HEK293T (cell line): ENCODE results near the gene PRDM11.

Experiments
- CTCF ChIA-PET: fragments of 350-600 bp; formaldehyde crosslinking; extraction: SDS; loops from one replicate; lab custom pipeline; 2021; ENCODE audit warnings: antibody characterized with exemption, inconsistent platforms; lab: Yijun Ruan, JAX
- POLR2A ChIA-PET: fragments of 350-600 bp; formaldehyde crosslinking; extraction: SDS; loops from one replicate; lab custom pipeline; 2020; ENCODE audit warnings: antibody characterized with exemption, inconsistent platforms; lab: Yijun Ruan, JAX
- DNase-seq: peaks from one replicate; pipeline ENCODE4 v3.0.0; 2012; ENCODE audit warnings: mixed read lengths; ENCODE audit errors: extremely low spot score
- ARNT ChIP-seq: fragments of 450-650 bp; IDR thresholded peaks from 2 replicates; pipeline ENCODE4 v1.6.1; 2017; ENCODE audit warnings: mild to moderate bottlenecking
- BHLHE40 ChIP-seq: fragments of 450-650 bp; IDR thresholded peaks from 2 replicates; pipeline ENCODE4 v1.6.1; 2016; ENCODE audit warnings: mild to moderate bottlenecking, moderate library complexity, borderline replicate concordance
- CTBP1 ChIP-seq: fragments of 450-650 bp; IDR thresholded peaks from 2 replicates; pipeline ENCODE4 v1.6.1; 2016; ENCODE audit warnings: borderline replicate concordance
- ELF4 ChIP-seq: fragments of 450-650 bp; IDR thresholded peaks from 2 replicates; pipeline ENCODE4 v1.6.1; 2017; ENCODE audit warnings: antibody characterized with exemption
- FOXA1 ChIP-seq: fragments of 450-650 bp; IDR thresholded peaks from 2 replicates; pipeline ENCODE4 v1.6.1; 2016; ENCODE audit warnings: mild to moderate bottlenecking
- FOXK2 ChIP-seq: fragments of 450-650 bp; IDR thresholded peaks from 2 replicates; pipeline ENCODE4 v1.6.1; 2016; ENCODE audit warnings: mild to moderate bottlenecking
- FOXM1 ChIP-seq: fragments of 450-650 bp; IDR thresholded peaks from 2 replicates; pipeline ENCODE4 v1.6.1; 2017; ENCODE audit warnings: mild to moderate bottlenecking, borderline replicate concordance
- HDGF ChIP-seq: fragments of 450-650 bp; IDR thresholded peaks from 2 replicates; pipeline ENCODE4 v1.6.1; 2017; ENCODE audit warnings: antibody characterized with exemption, borderline replicate concordance
- L3MBTL2 ChIP-seq: fragments of 450-650 bp; conservative IDR thresholded peaks from 2 replicates; pipeline ENCODE4 v1.6.1; 2016; ENCODE audit warnings: mild to moderate bottlenecking
- LEF1 ChIP-seq: fragments of 450-650 bp; IDR thresholded peaks from 2 replicates; pipeline ENCODE4 v1.6.1; 2017; ENCODE audit warnings: mild to moderate bottlenecking, borderline replicate concordance
- NFRKB ChIP-seq: fragments of 450-650 bp; IDR thresholded peaks from 2 replicates; pipeline ENCODE4 v1.6.1; 2016; ENCODE audit warnings: mild to moderate bottlenecking, moderate library complexity
- SP1 ChIP-seq: fragments of 450-650 bp; IDR thresholded peaks from 2 replicates; pipeline ENCODE4 v1.6.1; 2017
- SUZ12 ChIP-seq: fragments of 450-650 bp; IDR thresholded peaks from 2 replicates; pipeline ENCODE4 v1.6.1; 2016; ENCODE audit warnings: mild to moderate bottlenecking
- TARDBP ChIP-seq: fragments of 450-650 bp; IDR thresholded peaks from 2 replicates; pipeline ENCODE4 v1.6.1; 2016
- ZNF384 ChIP-seq: fragments of 450-650 bp; IDR thresholded peaks from 2 replicates; pipeline ENCODE4 v1.6.1; 2016
- TF ChIP-seq, protein P1 (sequence below): fragments of 450-650 bp; IDR thresholded peaks from 2 replicates; pipeline ENCODE4 v1.6.1; 2016

Gene PRDM11

DNA sequence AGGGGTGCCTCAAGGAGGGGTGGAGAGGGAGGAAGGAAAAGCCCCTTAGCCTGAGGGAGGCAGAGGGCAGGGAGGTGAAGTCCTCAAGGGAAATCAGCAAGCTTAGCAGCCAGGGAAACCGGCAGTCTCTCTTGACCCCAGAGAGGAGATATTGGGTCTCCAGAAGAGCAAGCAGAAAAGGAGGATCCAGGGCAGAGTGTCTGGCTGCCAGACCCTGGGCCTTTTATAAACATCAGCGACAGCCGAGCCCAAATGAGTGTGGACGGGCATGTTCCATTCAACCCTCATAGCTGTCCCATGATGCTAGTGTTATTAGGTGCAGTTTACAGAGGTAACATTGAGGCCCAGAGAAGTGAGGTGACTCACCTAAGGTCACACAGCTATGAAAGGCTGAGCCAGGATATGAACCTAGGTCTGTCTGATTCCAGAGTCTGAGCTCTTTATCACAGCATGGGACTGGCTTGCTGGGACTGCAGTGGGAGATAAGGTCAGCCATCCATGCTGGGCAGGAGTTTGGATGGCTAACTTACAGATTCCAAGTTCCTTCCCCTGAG lies 9.3 kb downstream of the PRDM11 start:
- no peak for DNase-seq
- TF ChIP-seq BHLHE40: no peak
- POLR2A ChIA-PET: interaction anchor here (1.7 kb wide), 1 partner anchor 25 kb away, joined by 5 read pairs; no protein-coding TSS in a partner anchor
- CTCF ChIA-PET: interaction anchor here (0.6 kb wide), 1 partner anchor 43 kb away, joined by 3 read pairs; no protein-coding TSS in a partner anchor

GRCh38 chr11:45156201-45156600 lies 9.8 kb downstream of the PRDM11 start:
- POLR2A ChIA-PET: interaction anchor here (1.7 kb wide), 1 partner anchor 24 kb away, joined by 5 read pairs; no protein-coding TSS in a partner anchor
- TF ChIP-seq SP1: no peak
- TF ChIP-seq ZNF384: no peak
- no peak for TF ChIP-seq FOXK2
- TF ChIP-seq NFRKB: no peak
- TF ChIP-seq CTBP1: no peak
- TF ChIP-seq HDGF: no peak
- TF ChIP-seq, protein P1, sequence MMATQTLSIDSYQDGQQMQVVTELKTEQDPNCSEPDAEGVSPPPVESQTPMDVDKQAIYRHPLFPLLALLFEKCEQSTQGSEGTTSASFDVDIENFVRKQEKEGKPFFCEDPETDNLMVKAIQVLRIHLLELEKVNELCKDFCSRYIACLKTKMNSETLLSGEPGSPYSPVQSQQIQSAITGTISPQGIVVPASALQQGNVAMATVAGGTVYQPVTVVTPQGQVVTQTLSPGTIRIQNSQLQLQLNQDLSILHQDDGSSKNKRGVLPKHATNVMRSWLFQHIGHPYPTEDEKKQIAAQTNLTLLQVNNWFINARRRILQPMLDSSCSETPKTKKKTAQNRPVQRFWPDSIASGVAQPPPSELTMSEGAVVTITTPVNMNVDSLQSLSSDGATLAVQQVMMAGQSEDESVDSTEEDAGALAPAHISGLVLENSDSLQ: no peak
- TF ChIP-seq BHLHE40: no peak
- no peak for TF ChIP-seq ARNT
- TF ChIP-seq SUZ12: no peak
- TF ChIP-seq ELF4: no peak
- TF ChIP-seq FOXM1: no peak
- TF ChIP-seq LEF1: no peak
- no peak for TF ChIP-seq L3MBTL2
- no peak for TF ChIP-seq FOXA1
- no peak for TF ChIP-seq TARDBP
- CTCF ChIA-PET: no interaction called here
- no peak for DNase-seq

- CTCF ChIA-PET: no interaction called here
- POLR2A ChIA-PET: no interaction called here
- no peak for DNase-seq
- no peak for TF ChIP-seq HDGF
- TF ChIP-seq NFRKB: no peak
- no peak for TF ChIP-seq FOXA1
- TF ChIP-seq TARDBP: no peak
- TF ChIP-seq BHLHE40: no peak
- no peak for TF ChIP-seq LEF1
- no peak for TF ChIP-seq SP1
- no peak for TF ChIP-seq FOXK2
- TF ChIP-seq, protein P1: no peak
Measured at GRCh38 chr11:45156741-45157140, 10.3 kb downstream of the PRDM11 start.

DNA sequence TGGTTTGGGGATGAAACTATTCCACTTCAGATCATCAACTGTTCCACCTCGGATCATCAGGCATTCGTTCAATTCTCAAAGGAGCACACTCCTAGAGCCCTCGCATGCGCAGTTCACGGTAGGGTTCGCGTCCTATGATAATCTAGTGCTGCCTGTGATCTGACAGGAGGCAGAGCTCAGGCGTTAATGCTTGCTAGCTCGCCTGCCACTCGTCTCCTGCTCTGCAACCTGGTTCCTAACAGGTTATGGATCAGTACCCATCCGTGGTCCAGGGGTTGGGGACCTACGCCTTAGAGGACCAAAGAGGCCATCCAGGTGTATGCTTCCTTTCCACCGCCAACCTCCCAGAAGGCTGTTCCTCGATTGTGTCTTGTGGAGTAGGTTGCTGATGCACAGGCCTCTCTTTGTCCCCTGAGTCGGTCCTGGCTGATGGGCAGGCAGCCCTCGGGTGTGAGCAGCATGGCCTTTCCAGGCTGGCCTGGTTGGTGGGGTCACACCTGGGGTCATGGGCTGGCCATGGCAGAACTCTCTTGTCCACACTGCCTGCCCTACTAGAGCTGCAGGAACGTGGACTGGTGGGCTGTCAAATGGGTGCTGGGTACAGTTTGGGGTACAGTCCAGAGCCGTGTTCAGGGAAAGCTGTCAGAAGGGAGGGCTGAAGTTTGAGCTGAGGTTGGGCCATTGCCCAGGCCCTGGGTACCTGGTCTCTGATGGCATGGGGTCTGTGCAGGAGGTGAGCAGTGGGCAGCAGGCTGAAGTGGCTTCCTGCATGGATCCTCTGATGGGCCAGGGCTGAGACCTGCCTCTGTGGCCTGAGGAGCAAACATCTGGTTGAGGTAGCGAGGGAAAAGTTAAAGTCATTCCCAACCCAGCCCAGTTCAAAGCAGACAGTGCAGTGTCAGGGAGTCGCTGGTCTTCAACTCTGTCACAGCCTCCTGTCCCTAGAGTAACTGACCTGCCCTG lies 11.1 kb downstream of the PRDM11 start:
- POLR2A ChIA-PET: interaction anchor here (1.4 kb wide), 1 partner anchor 10 kb away, joined by 6 read pairs; no protein-coding TSS in a partner anchor
- CTCF ChIA-PET: interaction anchor here (0.5 kb wide), 1 partner anchor 64 kb away, joined by 3 read pairs; no protein-coding TSS in a partner anchor
- no peak for DNase-seq
- TF ChIP-seq SP1: no peak
- TF ChIP-seq FOXM1: no peak
- no peak for TF ChIP-seq ZNF384
- no peak for TF ChIP-seq BHLHE40
- no peak for TF ChIP-seq SUZ12
- TF ChIP-seq NFRKB: no peak
- no peak for TF ChIP-seq FOXA1

GRCh38 chr11:45158210-45158731 lies 11.8 kb downstream of the PRDM11 start:
- DNase-seq: no peak
- POLR2A ChIA-PET: interaction anchor here (1.4 to 1.6 kb wide), 2 partner anchors 11 to 13 kb away, joined by 3 to 6 read pairs; no protein-coding TSS in a partner anchor
- CTCF ChIA-PET: interaction anchor here (0.5 kb wide), 1 partner anchor 63 kb away, joined by 3 read pairs; no protein-coding TSS in a partner anchor
- TF ChIP-seq BHLHE40 (no peak), SP1 (no peak), FOXM1 (no peak), ELF4 (no peak), FOXA1 (no peak), CTBP1 (no peak), ARNT (no peak), NFRKB (no peak), SUZ12 (no peak), ZNF384 (no peak), TARDBP (no peak), FOXK2 (no peak), L3MBTL2 (no peak), HDGF (no peak), LEF1 (no peak)
- TF ChIP-seq, protein P1: no peak
